Heart right ventricle (tissue), 16 donors: Measurements from ENCODE around the gene RHBDD2. TPM values are rescaled to one million over a fixed set of nuclear protein-coding genes. Genes with fewer than 3 reads are reported as not detected.

Source experiments
- ATAC-seq, 8 donors: fragments of 200-7000 bp; cut with Tn5 transposase; one replicate each; pipeline ENCODE4 v1.9.1; 2020; ENCODE audit warnings: mild to moderate bottlenecking in 8 of 8, moderate library complexity in 8 of 8, moderate number of reproducible peaks in 1 of 8
- DNase-seq, 2 donors: peaks; one replicate each; pipeline ENCODE4 v3.0.0-alpha.2; 2020
- H3K27ac ChIP-seq, 10 donors: fragments of 200-600 bp; sonication (generic) in 2 of 10; one replicate each; pipeline versions ENCODE4 v1.5.0 to v1.8.0; 2020 to 2022; ENCODE audit warnings: mild to moderate bottlenecking in 3 of 10
- H3K27me3 ChIP-seq, 7 donors: fragments of 200-600 bp; one replicate each; pipeline ENCODE4 v1.8.0; 2021 to 2022; ENCODE audit warnings: mild to moderate bottlenecking in 2 of 7
- H3K36me3 ChIP-seq, 9 donors: fragments of 200-600 bp; sonication (generic) in 1 of 9; one replicate each; pipeline versions ENCODE4 v1.5.0 to v1.8.0; 2020 to 2022; ENCODE audit warnings: mild to moderate bottlenecking in 2 of 9
- H3K4me1 ChIP-seq, 9 donors: fragments of 200-600 bp; sonication (generic) in 1 of 9; one replicate each; pipeline versions ENCODE4 v1.5.0 to v1.8.0; 2020 to 2022; ENCODE audit warnings: mild to moderate bottlenecking in 4 of 9
- H3K4me3 ChIP-seq, 10 donors: fragments of 200-600 bp; sonication (generic) in 2 of 10; one replicate each; pipeline versions ENCODE4 v1.5.0 to v1.8.0; 2020 to 2022; ENCODE audit warnings: mild to moderate bottlenecking in 7 of 10, moderate library complexity in 2 of 10
- H3K9me3 ChIP-seq, 11 donors: fragments of 200-600 bp in 10 of 11; sonication (generic) in 2 of 11; one replicate each; pipeline versions ENCODE4 v1.5.0 to v1.8.0; 2013 to 2022; ENCODE audit warnings: mild to moderate bottlenecking in 2 of 11, control low read depth in 1 of 11, moderate library complexity in 1 of 11
- WGBS, 2 donors: extraction: QIAGEN DNeasy Blood & Tissue Kit; methylation state at CpG; one replicate each; pipeline ENCODE4 v1.1.7; 2013; ENCODE audit warnings: inconsistent platforms in 1 of 2; 5-methylcytosine and 5-hydroxymethylcytosine counted together
- intact Hi-C, 10 donors: fragments of 100-400 bp; cut with DNase I; formaldehyde crosslinking; loops; one replicate each; pipeline versions ENCODE4 v1.11.1 to v1.14.2; 2022
- polyA plus RNA-seq, 2 donors: library from polyadenylated mRNA; stranded (reverse); fragments of 200-250 nt; gene quantifications; one replicate each; pipeline ENCODE4 v1.2.3, GENCODE V29; 2013
- total RNA-seq, 10 donors: library from RNA; stranded (reverse); fragmentation: NEBNext Ultra II Directional in 3 of 10; extraction: Animal tissue kit (Norgen Biotek cat#: 25700) in 3 of 10; gene quantifications; one replicate each; pipeline versions ENCODE4 v1.2.1 to v1.2.4, GENCODE V29; 2021 to 2023
- TF ChIP-seq, protein P1 (sequence below), 9 donors: fragments of 200-600 bp; sonication (generic) in 2 of 9; IDR thresholded peaks; one replicate each; pipeline versions ENCODE4 v1.5.0 to v1.8.0; 2021 to 2022; ENCODE audit warnings: antibody characterized with exemption in 9 of 9, mild to moderate bottlenecking in 5 of 9, moderate library complexity in 1 of 9
- donor health status: Arrhythmogenic right ventricular cardiomyopathy.
- donor health status: ischemic (EF 13 %, LVEDD 7.1; RV severe dilation, severe dysfunction).
- donor health status: healthy with polysubstance abuse.
- donor health status: DM: no; HTN: yes; CAD: no.
- donor health status: DM: no; HTN: no; CAD: no.
- donor health status: ischemic (EF 25% LVEDD 6.9; RV normal size, moderate dysfunction).
- donor health status: ischemic (EF 25% LVEDD 5.7; RV mildly dilated, moderate dysfunction).
- donor health status: healthy.
- donor health status: DM: yes; HTN: yes; CAD: no.
- donor health status: Ischemic cardiomyopathy.
- donor health status: ischemic (EF 35%, LVEDD 5.7; RV mildly dilated, moderate dysfunction).
- donor health status: nonischemic (EF 11% LVEDD 7.7; RV severe dilation, severe dysfunction).
- donor health status: DM: yes; HTN: yes; CAD: no.
- donor health status: PGD.
- donor health status: ischemic (EF 29% LVEDD 5.4; RV normal size, mild dysfunction).
- donor health status: nonischemic (EF 23%, LVEDD 6.1; RV moderate dilation, normal function).

Gene RHBDD2
- total and polyA plus RNA-seq, 12 donors, result 20.8 to 48.1 (median 28.8) TPM

DNA sequence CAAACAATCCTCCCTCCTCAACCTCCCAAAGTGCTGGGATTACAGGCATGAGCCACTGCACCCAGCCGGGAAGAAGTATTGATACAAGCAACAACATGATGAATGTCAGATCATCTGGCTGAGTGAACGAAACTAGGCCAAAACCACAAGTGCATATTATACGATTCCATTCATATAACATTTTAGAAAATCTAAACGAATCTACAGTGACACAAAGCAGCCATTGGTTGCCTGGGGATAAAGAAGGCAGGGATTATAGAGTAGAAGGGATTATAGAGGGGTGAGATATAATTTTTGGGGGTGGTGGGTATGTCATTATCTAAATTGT lies 11.5 kb upstream of the RHBDD2 start:
- TF ChIP-seq, protein P1, sequence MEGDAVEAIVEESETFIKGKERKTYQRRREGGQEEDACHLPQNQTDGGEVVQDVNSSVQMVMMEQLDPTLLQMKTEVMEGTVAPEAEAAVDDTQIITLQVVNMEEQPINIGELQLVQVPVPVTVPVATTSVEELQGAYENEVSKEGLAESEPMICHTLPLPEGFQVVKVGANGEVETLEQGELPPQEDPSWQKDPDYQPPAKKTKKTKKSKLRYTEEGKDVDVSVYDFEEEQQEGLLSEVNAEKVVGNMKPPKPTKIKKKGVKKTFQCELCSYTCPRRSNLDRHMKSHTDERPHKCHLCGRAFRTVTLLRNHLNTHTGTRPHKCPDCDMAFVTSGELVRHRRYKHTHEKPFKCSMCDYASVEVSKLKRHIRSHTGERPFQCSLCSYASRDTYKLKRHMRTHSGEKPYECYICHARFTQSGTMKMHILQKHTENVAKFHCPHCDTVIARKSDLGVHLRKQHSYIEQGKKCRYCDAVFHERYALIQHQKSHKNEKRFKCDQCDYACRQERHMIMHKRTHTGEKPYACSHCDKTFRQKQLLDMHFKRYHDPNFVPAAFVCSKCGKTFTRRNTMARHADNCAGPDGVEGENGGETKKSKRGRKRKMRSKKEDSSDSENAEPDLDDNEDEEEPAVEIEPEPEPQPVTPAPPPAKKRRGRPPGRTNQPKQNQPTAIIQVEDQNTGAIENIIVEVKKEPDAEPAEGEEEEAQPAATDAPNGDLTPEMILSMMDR (IDR thresholded peaks at IDR 0.05), result no peak
- Histone ChIP-seq H3K27ac (no peak overlapping the region), H3K36me3 (no peaks in the 10 kb centered on the region), H3K4me1 (peaks cover 0 to 26% (median 12%) of the 10 kb centered on the region in 9 donors), H3K9me3 (no peaks in the 10 kb centered on the region), H3K4me3 (no peak overlapping the region), H3K27me3 (no peaks in the 10 kb centered on the region)
- intact Hi-C loops, result loop anchor here in 4 of 10 donors (2.0 to 5.0 kb wide), 3 partner anchors 150 to 155 kb away; no protein-coding TSS in a partner anchor
- no peak for ATAC-seq
- no peak for DNase-seq
- WGBS, 2 donors, result 80 to 88% methylated on average over 4 of the region's 4 CpGs

DNA sequence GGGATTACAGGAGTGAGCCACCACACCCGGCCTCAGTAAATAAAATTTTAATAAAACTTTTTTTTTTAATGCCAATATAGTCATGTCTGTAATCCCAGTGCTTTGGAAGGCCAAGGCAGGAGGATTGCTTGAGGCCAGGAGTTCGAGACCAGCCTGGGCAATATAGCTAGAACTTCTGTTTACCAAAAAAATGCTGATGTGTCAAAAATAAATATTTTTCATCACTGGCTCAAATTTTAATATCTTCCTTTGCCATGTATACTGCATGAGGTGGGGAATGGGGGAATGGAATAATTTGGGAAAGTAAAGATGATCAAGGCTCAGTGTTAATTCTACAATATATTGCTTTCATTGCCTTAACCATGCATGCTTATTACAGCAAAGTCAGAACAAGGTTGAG lies 10.7 kb upstream of the RHBDD2 start:
- no peak for DNase-seq
- ATAC-seq, result no peak
- TF ChIP-seq, protein P1 (IDR thresholded peaks at IDR 0.05), result no peak
- WGBS, 2 donors, result 98 to 99% methylated on average over 2 of the region's 2 CpGs
- Histone ChIP-seq H3K27ac (no peak overlapping the region), H3K36me3 (no peaks in the 10 kb centered on the region), H3K4me1 (peaks cover 5 to 33% (median 20%) of the 10 kb centered on the region in 9 donors), H3K4me3 (no peak overlapping the region), H3K9me3 (no peaks in the 10 kb centered on the region), H3K27me3 (no peaks in the 10 kb centered on the region)
- intact Hi-C loops, result loop anchor here in 2 of 10 donors (5.0 kb wide), 2 partner anchors 149 to 154 kb away; no protein-coding TSS in a partner anchor

DNA sequence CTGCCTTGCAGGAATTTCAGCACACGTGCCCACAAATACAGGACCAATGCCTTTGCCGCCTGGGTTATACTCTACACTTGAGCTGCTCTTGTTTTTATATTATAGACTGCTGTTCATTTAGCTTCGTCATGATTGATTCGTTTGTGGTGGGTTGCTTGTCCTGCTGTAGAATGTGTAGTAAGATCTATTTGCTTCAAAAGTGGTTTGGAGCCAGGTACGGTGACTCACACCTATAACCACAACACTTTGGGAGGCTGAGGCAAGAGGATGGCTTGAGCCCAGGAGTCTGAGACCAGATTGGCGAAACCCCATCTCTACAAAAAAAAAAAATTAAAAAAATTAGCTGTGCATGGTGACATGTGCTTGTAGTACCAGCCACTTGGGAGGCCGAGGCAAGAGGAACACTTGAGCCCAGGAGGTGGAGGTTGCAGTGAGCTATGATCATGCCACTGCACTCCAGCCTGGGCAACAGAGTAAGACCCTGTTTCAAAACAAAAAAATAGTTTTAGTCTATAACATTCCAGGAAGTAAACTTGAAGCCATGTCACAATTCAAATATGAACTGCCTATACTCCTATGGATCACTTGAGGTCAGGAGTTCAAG lies 9.0 kb upstream of the RHBDD2 start:
- Histone ChIP-seq H3K36me3 (no peaks in the 10 kb centered on the region), H3K4me3 (no peak overlapping the region), H3K27me3 (no peaks in the 10 kb centered on the region), H3K4me1 (peaks cover 5 to 33% (median 23%) of the 10 kb centered on the region in 9 donors), H3K9me3 (no peaks in the 10 kb centered on the region), H3K27ac (no peak overlapping the region)
- no peak for ATAC-seq
- TF ChIP-seq, protein P1 (IDR thresholded peaks at IDR 0.05), result no peak
- 87 to 94% methylated on average over 7 of the region's 7 CpGs for WGBS, 2 donors
- intact Hi-C loops, result loop anchor here in 2 of 10 donors (5.0 kb wide), 2 partner anchors 147 to 152 kb away; no protein-coding TSS in a partner anchor
- DNase-seq, result no peak

DNA sequence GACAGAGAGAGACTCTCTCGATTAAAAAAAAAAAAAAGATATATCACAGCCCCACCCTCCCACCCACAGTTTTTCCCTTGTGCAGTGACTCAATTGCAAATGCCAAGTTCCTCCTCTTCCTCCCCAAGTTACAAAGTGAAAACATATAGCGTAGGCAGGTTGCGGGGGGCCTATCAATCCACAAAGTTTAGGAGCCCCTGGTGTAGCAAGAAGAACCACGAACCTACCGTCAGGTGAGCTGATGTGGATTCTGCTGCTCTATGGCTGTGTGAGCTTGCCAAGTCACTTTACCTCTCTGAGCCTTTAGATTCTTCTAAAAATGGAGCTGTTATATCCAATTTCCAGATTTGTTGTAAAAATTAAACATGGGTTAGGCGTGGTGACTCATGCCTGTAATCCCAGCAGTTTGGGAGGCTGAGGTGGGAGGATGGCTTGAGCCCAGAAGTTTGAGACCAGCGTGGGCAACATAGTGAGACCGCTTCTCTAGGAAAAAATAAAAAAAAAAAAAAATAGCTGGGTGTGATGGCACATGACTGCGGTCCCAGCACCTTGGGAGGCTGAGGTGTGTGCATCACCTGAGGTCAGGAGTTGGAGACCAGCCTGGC lies 8.2 kb upstream of the RHBDD2 start:
- Histone ChIP-seq H3K4me1 (peaks cover 5 to 35% (median 23%) of the 10 kb centered on the region in 9 donors), H3K27me3 (no peaks in the 10 kb centered on the region), H3K9me3 (no peaks in the 10 kb centered on the region), H3K27ac (no peak overlapping the region), H3K4me3 (no peak overlapping the region), H3K36me3 (no peaks in the 10 kb centered on the region)
- 86% methylated on average over 9 of the region's 9 CpGs for WGBS, 2 donors
- no peak for DNase-seq
- TF ChIP-seq, protein P1 (IDR thresholded peaks at IDR 0.05), result no peak
- ATAC-seq, result no peak
- intact Hi-C loops, result no loop called here
